ENCODE measurements around the gene SYMPK.

The SYMPK gene

DNA sequence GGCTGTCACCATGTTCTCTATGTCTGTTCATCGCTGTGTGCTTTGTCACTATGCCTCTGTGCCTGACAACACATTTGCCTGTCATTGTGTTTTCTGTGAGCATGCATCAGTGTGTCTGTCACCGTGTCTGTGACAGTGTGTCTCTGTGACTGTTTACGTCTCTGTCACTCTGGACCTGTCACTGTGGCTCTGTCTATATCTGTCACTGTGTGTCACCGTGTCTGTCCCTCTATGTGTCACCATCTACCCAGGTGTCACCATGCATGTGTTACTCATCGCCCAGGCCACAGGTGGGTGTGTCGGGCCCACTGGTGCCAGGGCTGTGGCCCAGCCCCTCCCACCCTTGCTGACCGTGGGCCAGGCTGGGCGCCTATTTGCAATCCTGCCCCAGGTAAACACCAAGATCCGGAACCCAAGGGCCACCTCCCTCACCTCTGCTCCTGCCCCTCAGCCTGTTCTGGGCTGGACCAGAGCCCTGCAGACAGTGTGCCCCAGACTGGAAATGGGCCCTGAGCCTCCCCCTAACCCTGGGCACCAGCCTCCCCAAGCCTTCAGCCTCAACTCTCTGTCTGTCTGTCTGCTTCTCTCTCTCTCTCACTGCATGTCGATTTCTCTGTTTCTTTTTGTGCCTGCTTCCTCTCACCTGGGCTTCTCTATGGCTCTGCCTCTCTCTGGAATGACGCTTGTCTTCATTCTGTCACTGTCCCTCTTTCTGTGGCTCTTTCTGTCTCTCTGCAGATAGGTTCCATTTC lies 15.3 kb upstream of the SYMPK start:
- ATAC-seq = no peak
- TF ChIP-seq, protein P1, sequence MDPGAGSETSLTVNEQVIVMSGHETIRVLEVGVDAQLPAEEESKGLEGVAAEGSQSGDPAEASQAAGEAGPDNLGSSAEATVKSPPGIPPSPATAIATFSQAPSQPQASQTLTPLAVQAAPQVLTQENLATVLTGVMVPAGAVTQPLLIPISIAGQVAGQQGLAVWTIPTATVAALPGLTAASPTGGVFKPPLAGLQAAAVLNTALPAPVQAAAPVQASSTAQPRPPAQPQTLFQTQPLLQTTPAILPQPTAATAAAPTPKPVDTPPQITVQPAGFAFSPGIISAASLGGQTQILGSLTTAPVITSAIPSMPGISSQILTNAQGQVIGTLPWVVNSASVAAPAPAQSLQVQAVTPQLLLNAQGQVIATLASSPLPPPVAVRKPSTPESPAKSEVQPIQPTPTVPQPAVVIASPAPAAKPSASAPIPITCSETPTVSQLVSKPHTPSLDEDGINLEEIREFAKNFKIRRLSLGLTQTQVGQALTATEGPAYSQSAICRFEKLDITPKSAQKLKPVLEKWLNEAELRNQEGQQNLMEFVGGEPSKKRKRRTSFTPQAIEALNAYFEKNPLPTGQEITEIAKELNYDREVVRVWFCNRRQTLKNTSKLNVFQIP (CRISPR knock-in tag; IDR thresholded peaks at IDR 0.05; ENCODE audit: borderline replicate concordance, low read depth) = no peak
- TF ChIP-seq ESRRG (CRISPR knock-in tag; IDR thresholded peaks at IDR 0.05) (no peak), RARB (CRISPR knock-in tag; IDR thresholded peaks at IDR 0.05) (no peak), PPARA (CRISPR knock-in tag; IDR thresholded peaks at IDR 0.05; ENCODE audit: borderline replicate concordance) (no peak), ZNF8 (CRISPR knock-in tag; IDR thresholded peaks at IDR 0.05) (no peak), TOX (CRISPR knock-in tag; IDR thresholded peaks at IDR 0.05; ENCODE audit: borderline replicate concordance) (no peak), ZFP3 (CRISPR knock-in tag; IDR thresholded peaks at IDR 0.05) (no peak), ARNTL (CRISPR knock-in tag; IDR thresholded peaks at IDR 0.05; ENCODE audit: borderline replicate concordance, low read depth) (no peak), ISL1 (CRISPR knock-in tag; IDR thresholded peaks at IDR 0.05) (no peak)
- TF ChIP-seq, protein P2, sequence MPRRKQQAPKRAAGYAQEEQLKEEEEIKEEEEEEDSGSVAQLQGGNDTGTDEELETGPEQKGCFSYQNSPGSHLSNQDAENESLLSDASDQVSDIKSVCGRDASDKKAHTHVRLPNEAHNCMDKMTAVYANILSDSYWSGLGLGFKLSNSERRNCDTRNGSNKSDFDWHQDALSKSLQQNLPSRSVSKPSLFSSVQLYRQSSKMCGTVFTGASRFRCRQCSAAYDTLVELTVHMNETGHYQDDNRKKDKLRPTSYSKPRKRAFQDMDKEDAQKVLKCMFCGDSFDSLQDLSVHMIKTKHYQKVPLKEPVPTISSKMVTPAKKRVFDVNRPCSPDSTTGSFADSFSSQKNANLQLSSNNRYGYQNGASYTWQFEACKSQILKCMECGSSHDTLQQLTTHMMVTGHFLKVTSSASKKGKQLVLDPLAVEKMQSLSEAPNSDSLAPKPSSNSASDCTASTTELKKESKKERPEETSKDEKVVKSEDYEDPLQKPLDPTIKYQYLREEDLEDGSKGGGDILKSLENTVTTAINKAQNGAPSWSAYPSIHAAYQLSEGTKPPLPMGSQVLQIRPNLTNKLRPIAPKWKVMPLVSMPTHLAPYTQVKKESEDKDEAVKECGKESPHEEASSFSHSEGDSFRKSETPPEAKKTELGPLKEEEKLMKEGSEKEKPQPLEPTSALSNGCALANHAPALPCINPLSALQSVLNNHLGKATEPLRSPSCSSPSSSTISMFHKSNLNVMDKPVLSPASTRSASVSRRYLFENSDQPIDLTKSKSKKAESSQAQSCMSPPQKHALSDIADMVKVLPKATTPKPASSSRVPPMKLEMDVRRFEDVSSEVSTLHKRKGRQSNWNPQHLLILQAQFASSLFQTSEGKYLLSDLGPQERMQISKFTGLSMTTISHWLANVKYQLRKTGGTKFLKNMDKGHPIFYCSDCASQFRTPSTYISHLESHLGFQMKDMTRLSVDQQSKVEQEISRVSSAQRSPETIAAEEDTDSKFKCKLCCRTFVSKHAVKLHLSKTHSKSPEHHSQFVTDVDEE (CRISPR knock-in tag; IDR thresholded peaks at IDR 0.05) = no peak

DNA sequence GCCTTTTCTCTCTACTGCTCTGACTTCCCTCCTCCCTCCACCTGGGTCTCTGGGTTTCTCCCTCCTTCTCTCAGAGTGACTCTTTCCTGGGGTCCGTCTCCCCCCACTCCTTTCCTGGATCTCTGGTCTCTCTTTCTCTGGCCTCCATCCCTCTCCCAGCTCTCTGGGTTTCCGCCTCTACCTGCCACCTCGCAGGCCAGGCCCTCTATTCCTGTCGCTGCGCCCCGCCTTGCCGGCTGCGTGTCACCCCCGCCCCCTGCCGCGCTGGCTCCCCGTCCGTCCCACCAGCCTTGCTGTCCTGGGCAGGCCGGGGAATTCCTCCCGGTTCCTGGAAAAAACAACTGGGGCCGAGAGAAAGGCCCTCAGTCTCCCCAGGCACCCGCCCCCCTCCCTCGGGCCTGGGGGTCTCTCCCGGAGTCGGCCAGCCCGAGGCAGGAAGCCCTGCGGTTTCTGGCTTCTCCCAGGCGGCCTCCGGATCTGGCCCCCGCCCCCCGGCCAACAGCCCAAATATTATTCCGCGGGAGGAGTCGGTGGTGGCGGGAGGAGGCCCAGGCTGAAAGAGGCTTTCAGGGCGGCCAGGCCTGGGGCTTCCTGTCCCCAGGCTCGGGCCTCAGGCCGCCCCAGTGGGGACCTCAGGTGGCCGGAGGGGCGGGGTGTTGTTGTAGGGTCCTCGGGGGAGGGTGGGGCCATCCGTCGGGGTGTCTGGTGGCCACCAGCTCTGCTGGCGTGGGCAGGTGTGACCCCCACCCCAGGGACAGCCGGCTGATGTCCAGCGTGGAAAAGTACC lies 13.7 kb upstream of the SYMPK start:
- TF ChIP-seq PPARA (CRISPR knock-in tag; IDR thresholded peaks at IDR 0.05; ENCODE audit: borderline replicate concordance) = no peak
- TF ChIP-seq ZFP3 (CRISPR knock-in tag; IDR thresholded peaks at IDR 0.05) = no peak
- TF ChIP-seq TOX (CRISPR knock-in tag; IDR thresholded peaks at IDR 0.05; ENCODE audit: borderline replicate concordance) = no peak
- no peak for ATAC-seq

DNA sequence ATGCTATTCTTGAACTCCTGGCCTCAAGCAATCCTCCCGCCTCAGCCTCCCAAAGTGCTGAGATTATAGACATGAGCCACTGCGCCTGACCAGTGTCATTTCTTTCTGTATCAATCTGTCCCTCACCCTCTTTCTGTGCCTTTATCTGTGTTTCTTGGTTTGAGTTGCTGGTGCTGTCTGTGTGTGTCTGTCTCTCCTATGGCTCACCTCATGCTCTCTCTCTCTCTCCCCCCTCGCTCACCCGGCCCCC lies 13.1 kb upstream of the SYMPK start:
- TF ChIP-seq ZC3H10 (CRISPR knock-in tag; IDR thresholded peaks at IDR 0.05) (no peak), ISL1 (CRISPR knock-in tag; IDR thresholded peaks at IDR 0.05) (no peak), ZNF8 (CRISPR knock-in tag; IDR thresholded peaks at IDR 0.05) (no peak), ZFP30 (CRISPR knock-in tag; IDR thresholded peaks at IDR 0.05) (no peak), CSDC2 (CRISPR knock-in tag; IDR thresholded peaks at IDR 0.05) (no peak), TOX (CRISPR knock-in tag; IDR thresholded peaks at IDR 0.05; ENCODE audit: borderline replicate concordance) (no peak), ZNF70 (CRISPR knock-in tag; IDR thresholded peaks at IDR 0.05) (no peak), RARB (CRISPR knock-in tag; IDR thresholded peaks at IDR 0.05) (no peak), ZFP3 (CRISPR knock-in tag; IDR thresholded peaks at IDR 0.05) (no peak)
- TF ChIP-seq, protein P1 (CRISPR knock-in tag; IDR thresholded peaks at IDR 0.05; ENCODE audit: borderline replicate concordance, low read depth) = no peak
- TF ChIP-seq, protein P3, sequence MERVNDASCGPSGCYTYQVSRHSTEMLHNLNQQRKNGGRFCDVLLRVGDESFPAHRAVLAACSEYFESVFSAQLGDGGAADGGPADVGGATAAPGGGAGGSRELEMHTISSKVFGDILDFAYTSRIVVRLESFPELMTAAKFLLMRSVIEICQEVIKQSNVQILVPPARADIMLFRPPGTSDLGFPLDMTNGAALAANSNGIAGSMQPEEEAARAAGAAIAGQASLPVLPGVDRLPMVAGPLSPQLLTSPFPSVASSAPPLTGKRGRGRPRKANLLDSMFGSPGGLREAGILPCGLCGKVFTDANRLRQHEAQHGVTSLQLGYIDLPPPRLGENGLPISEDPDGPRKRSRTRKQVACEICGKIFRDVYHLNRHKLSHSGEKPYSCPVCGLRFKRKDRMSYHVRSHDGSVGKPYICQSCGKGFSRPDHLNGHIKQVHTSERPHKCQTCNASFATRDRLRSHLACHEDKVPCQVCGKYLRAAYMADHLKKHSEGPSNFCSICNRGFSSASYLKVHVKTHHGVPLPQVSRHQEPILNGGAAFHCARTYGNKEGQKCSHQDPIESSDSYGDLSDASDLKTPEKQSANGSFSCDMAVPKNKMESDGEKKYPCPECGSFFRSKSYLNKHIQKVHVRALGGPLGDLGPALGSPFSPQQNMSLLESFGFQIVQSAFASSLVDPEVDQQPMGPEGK (CRISPR knock-in tag; IDR thresholded peaks at IDR 0.05; ENCODE audit: borderline replicate concordance) = no peak
- TF ChIP-seq, protein P4, sequence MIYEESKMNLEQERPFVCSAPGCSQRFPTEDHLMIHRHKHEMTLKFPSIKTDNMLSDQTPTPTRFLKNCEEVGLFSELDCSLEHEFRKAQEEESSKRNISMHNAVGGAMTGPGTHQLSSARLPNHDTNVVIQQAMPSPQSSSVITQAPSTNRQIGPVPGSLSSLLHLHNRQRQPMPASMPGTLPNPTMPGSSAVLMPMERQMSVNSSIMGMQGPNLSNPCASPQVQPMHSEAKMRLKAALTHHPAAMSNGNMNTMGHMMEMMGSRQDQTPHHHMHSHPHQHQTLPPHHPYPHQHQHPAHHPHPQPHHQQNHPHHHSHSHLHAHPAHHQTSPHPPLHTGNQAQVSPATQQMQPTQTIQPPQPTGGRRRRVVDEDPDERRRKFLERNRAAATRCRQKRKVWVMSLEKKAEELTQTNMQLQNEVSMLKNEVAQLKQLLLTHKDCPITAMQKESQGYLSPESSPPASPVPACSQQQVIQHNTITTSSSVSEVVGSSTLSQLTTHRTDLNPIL (CRISPR knock-in tag; IDR thresholded peaks at IDR 0.05; ENCODE audit: low read depth) = no peak
- ATAC-seq = no peak; the same call in 2 of the 3 replicates

DNA sequence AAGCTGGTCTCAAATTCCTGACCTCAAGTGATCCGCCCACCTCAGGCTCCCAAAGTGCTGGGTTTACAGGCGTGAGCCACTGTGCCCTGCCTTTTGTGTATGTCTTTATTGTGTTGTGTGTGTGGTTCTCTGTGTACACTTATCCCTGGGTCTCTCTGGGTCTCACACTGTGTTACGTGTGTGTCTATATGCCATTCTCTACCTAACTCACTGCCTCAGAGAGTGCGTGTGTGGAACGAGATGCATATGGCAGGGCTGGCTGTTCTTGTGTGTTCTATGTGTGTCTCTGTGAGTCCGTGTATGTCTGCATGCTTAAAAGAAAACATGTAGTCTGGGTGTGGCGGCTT lies 11.6 kb upstream of the SYMPK start:
- ATAC-seq = no peak
- no peak for TF ChIP-seq ZNF565 (CRISPR knock-in tag; conservative IDR thresholded peaks at IDR 0.05; ENCODE audit: low read depth)
- TF ChIP-seq CSDC2 (CRISPR knock-in tag; IDR thresholded peaks at IDR 0.05) = no peak
- no peak for TF ChIP-seq GLIS3 (CRISPR knock-in tag; IDR thresholded peaks at IDR 0.05)
- TF ChIP-seq ISL1 (CRISPR knock-in tag; IDR thresholded peaks at IDR 0.05) = no peak
- no peak for TF ChIP-seq ZNF8 (CRISPR knock-in tag; IDR thresholded peaks at IDR 0.05)
- TF ChIP-seq BACH2 (CRISPR knock-in tag; IDR thresholded peaks at IDR 0.05; ENCODE audit: borderline replicate concordance) = no peak
- no peak for TF ChIP-seq ZC3H10 (CRISPR knock-in tag; IDR thresholded peaks at IDR 0.05)
- no peak for TF ChIP-seq OSR1 (CRISPR knock-in tag; IDR thresholded peaks at IDR 0.05)
- TF ChIP-seq PPARA (CRISPR knock-in tag; IDR thresholded peaks at IDR 0.05; ENCODE audit: borderline replicate concordance) = no peak
- TF ChIP-seq, protein P1 (CRISPR knock-in tag; IDR thresholded peaks at IDR 0.05; ENCODE audit: borderline replicate concordance, low read depth) = no peak
- no peak for TF ChIP-seq TCF4 (CRISPR knock-in tag; IDR thresholded peaks at IDR 0.05; ENCODE audit: borderline replicate concordance)
- no peak for TF ChIP-seq ZFP3 (CRISPR knock-in tag; IDR thresholded peaks at IDR 0.05)
- no peak for TF ChIP-seq ARNTL (CRISPR knock-in tag; IDR thresholded peaks at IDR 0.05; ENCODE audit: borderline replicate concordance, low read depth)
